Hepatocyte (in vitro differentiated cells): ENCODE data around the gene RLN2. TPM values are rescaled to one million over a fixed set of nuclear protein-coding genes. Genes with fewer than 3 reads are reported as not detected.
"Not testable (repeated sequence)": the region's sequence is repeated elsewhere in the genome, so short reads cannot be mapped to it uniquely, and the experiment has no call there.

Experiments
- DNase-seq: peaks from one replicate; pipeline ENCODE4 v3.0.0-alpha.2; 2016; ENCODE audit warnings: low spot score
- H2AFZ ChIP-seq: fragments of 200-600 bp; sonication (generic); 2 replicates; pipeline ENCODE4 v1.6.0; 2016; ENCODE audit warnings: antibody characterized with exemption, mild to moderate bottlenecking
- H3K27ac ChIP-seq: fragments of 200-600 bp; sonication (generic); 2 replicates; pipeline ENCODE4 v1.5.1; 2016; ENCODE audit warnings: mild to moderate bottlenecking
- H3K27me3 ChIP-seq: fragments of 200-600 bp; sonication (generic); 2 replicates; pipeline ENCODE4 v1.6.1; 2016
- H3K36me3 ChIP-seq: fragments of 200-600 bp; sonication (generic); replicated peaks from 2 replicates; pipeline ENCODE4 v1.5.1; 2016; ENCODE audit warnings: low read depth; ENCODE audit not compliant: insufficient read depth
- H3K4me1 ChIP-seq: fragments of 200-600 bp; sonication (generic); 2 replicates; pipeline ENCODE4 v1.5.1; 2016; ENCODE audit warnings: mild to moderate bottlenecking, moderate library complexity; ENCODE audit not compliant: insufficient read depth
- H3K4me2 ChIP-seq: fragments of 200-600 bp; sonication (generic); 2 replicates; pipeline ENCODE4 v1.6.0; 2016
- H3K4me3 ChIP-seq: fragments of 200-600 bp; sonication (generic); 2 replicates; pipeline ENCODE4 v1.5.1; 2016; ENCODE audit warnings: mild to moderate bottlenecking
- H3K79me2 ChIP-seq: fragments of 200-600 bp; sonication (generic); 2 replicates; pipeline ENCODE4 v1.6.0; 2017; ENCODE audit warnings: mild to moderate bottlenecking
- H3K9me2 ChIP-seq: fragments of 200-600 bp; sonication (generic); replicated peaks from 2 replicates; pipeline ENCODE4 v1.6.0; 2017; ENCODE audit warnings: mild to moderate bottlenecking; ENCODE audit not compliant: insufficient read depth
- H3K9me3 ChIP-seq: fragments of 200-600 bp; sonication (generic); 2 replicates; pipeline ENCODE4 v1.5.1; 2016; ENCODE audit warnings: low read depth, mild to moderate bottlenecking
- H4K20me1 ChIP-seq: fragments of 200-600 bp; sonication (generic); 2 replicates; pipeline ENCODE4 v1.6.0; 2016; ENCODE audit warnings: mild to moderate bottlenecking; ENCODE audit not compliant: insufficient read depth, poor library complexity, severe bottlenecking
- EZH2 ChIP-seq: fragments of 200-600 bp; sonication (generic); IDR thresholded peaks from 2 replicates; pipeline ENCODE4 v1.6.1; 2016; ENCODE audit warnings: antibody characterized with exemption, mild to moderate bottlenecking, borderline replicate concordance
- EZH2phosphoT487 ChIP-seq: fragments of 200-600 bp; sonication (generic); IDR thresholded peaks from one replicate; pipeline ENCODE4 v1.6.1; 2018; ENCODE audit warnings: antibody characterized with exemption, mild to moderate bottlenecking, low read depth, moderate library complexity; ENCODE audit not compliant: unreplicated experiment, severe bottlenecking
- WGBS: methylation state at CpG from one replicate; pipeline ENCODE4 v1.1.6; 2016; ENCODE audit warnings: low lambda C conversion rate; ENCODE audit errors: missing lambda C conversion rate; 5-methylcytosine and 5-hydroxymethylcytosine counted together
- polyA plus RNA-seq: library from polyadenylated mRNA; unstranded; fragments of >200 nt; fragmentation: Nextera tagmentation; extraction: Ambion mirVana; gene quantifications from 2 replicates; pipeline ENCODE4 v1.2.1, GENCODE V29; 2016
- total RNA-seq: library from RNA; depleted of rRNA; stranded (reverse); fragments of >200 nt; gene quantifications from 2 replicates; pipeline ENCODE4 v1.2.3, GENCODE V29; 2014
- TF ChIP-seq, protein P1 (sequence below): fragments of 200-600 bp; sonication (generic); IDR thresholded peaks from 2 replicates; pipeline ENCODE4 v1.5.1; 2016; ENCODE audit warnings: antibody characterized with exemption, mild to moderate bottlenecking; ENCODE audit not compliant: poor library complexity

The RLN2 gene
- total RNA-seq (0.87 TPM in 1 of 2 replicates, not detected in the other), polyA plus RNA-seq (0.70 and 0.81 TPM in 2 replicates)

- not testable (repeated sequence) for H4K20me1 ChIP-seq, H3K79me2 ChIP-seq, DNase-seq, H3K36me3 ChIP-seq, H3K9me3 ChIP-seq, H3K4me1 ChIP-seq, H3K4me3 ChIP-seq, H3K27me3 ChIP-seq, H3K27ac ChIP-seq, H2AFZ ChIP-seq, H3K9me2 ChIP-seq
- WGBS = 63% methylated on average over 12 of the region's 50 CpGs
- H3K4me2 ChIP-seq = peak within 1 kb of the TSS; percentile 41
These were observed at the start of gene RLN2 for GRCh38 chr9:5303840-5304795. TSS of gene RLN2 (minus strand) at chr9:5304716. CDS start at chr9:5304580, 136 bp downstream.

GRCh38 chr9:5354184-5354583, 49.7 kb upstream of the RLN2 start:
- Histone ChIP-seq H3K9me2 (no peaks in the 10 kb centered on the region), H2AFZ (no peak overlapping the region), H3K27ac (no peak overlapping the region), H4K20me1 (no peaks in the 10 kb centered on the region), H3K4me1 (no peaks in the 10 kb centered on the region), H3K79me2 (no peaks in the 10 kb centered on the region), H3K9me3 (no peaks in the 10 kb centered on the region), H3K4me2 (no peak overlapping the region), H3K36me3 (no peaks in the 10 kb centered on the region), H3K4me3 (no peak overlapping the region), H3K27me3 (no peaks in the 10 kb centered on the region)
- TF ChIP-seq, protein P1, sequence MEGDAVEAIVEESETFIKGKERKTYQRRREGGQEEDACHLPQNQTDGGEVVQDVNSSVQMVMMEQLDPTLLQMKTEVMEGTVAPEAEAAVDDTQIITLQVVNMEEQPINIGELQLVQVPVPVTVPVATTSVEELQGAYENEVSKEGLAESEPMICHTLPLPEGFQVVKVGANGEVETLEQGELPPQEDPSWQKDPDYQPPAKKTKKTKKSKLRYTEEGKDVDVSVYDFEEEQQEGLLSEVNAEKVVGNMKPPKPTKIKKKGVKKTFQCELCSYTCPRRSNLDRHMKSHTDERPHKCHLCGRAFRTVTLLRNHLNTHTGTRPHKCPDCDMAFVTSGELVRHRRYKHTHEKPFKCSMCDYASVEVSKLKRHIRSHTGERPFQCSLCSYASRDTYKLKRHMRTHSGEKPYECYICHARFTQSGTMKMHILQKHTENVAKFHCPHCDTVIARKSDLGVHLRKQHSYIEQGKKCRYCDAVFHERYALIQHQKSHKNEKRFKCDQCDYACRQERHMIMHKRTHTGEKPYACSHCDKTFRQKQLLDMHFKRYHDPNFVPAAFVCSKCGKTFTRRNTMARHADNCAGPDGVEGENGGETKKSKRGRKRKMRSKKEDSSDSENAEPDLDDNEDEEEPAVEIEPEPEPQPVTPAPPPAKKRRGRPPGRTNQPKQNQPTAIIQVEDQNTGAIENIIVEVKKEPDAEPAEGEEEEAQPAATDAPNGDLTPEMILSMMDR = no peak
- DNase-seq = no peak
- 84% methylated on average over 2 of the region's 2 CpGs for WGBS

- Histone ChIP-seq H3K27me3 (no peaks in the 10 kb centered on the region), H3K4me2 (no peak overlapping the region), H3K36me3 (no peaks in the 10 kb centered on the region), H3K27ac (no peak overlapping the region), H4K20me1 (no peaks in the 10 kb centered on the region), H3K9me3 (no peaks in the 10 kb centered on the region), H3K79me2 (no peaks in the 10 kb centered on the region), H3K4me1 (no peaks in the 10 kb centered on the region), H2AFZ (no peak overlapping the region), H3K4me3 (no peak overlapping the region), H3K9me2 (no peaks in the 10 kb centered on the region)
- WGBS = 88% methylated on average over 1 of the region's 1 CpG
- DNase-seq = no peak
- TF ChIP-seq, protein P1 = no peak
- no peak for TF ChIP-seq EZH2
- no peak for TF ChIP-seq EZH2phosphoT487
These were observed 48.2 kb upstream of the RLN2 start for GRCh38 chr9:5352637-5353248.

DNA sequence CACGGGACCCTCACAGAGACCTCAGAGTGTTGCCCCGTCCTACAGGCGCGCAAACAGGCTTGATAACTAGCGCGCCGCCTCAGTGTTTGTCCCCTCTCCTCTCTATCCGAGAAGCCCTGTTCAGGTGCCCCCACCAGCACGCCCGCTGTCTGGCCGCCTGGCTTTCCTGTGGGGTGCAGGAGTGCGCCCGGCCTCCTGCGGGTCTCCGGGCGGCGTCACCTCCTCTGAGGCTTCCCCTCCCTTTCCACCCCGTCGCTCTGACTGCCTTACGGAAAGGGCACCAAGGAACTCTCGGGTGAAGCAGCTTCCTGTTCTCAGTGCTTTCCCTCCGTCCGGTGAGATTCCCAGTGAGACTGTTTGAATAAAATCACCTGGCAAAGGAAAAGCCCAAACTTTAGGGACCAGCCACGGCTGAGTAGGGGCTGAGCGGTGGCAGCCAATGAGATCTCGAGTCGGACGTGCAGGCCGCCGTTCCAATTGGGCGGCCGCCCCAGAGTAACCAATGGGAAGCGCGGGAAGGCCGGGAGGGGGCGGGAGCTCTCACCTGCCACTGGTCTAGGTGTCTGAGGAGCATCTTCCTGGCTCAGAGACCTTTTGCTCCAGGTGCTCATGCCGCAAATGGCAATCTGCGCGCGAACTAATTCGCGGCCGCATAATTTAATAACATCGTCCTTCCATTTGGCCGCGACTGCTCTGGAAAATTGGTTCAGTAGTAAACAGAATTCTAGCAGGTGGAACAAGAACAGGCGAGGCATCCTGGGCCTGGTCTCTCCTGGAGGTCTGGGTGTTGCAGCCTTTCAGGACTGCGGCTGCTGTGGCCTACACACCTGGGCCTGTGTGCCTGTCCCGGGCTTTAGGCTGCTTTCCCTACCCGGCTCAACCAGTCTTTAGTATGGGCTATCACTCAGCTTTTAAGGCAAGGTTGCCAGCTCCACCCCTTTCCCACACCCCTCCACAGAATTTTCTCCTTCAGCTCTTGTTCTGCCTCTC, 34.8 kb upstream of the RLN2 start, which contains the start of gene RLN1:
Gene RLN1 (minus strand): TSS at position 885 of the 990 bp plus-strand sequence. CDS start 130 bp downstream, at position 755.
- H3K9me2 ChIP-seq, H3K4me3 ChIP-seq: not testable (repeated sequence)
- peak within 1 kb of the TSS; percentile 56 for H2AFZ ChIP-seq

More for the DNA sequence above, 34.8 kb upstream of the RLN2 start, which contains the start of gene RLN1:
- not testable (repeated sequence) for H3K9me3 ChIP-seq, DNase-seq, H3K4me1 ChIP-seq, H3K79me2 ChIP-seq, H4K20me1 ChIP-seq, H3K36me3 ChIP-seq, H3K27ac ChIP-seq, H3K27me3 ChIP-seq
- H3K4me2 ChIP-seq = peak within 1 kb of the TSS; percentile 68
- WGBS = 30% methylated on average over 14 of the region's 50 CpGs
